Activated CD8-positive, alpha-beta memory T cell treated with anti-CD3 and anti-CD28 coated beads, Interleukin-2, amount 50 U/mL, for 1 hour (primary cell): ENCODE results near the gene IFIT2.
"Not testable (repeated sequence)": the region's sequence is repeated elsewhere in the genome, so short reads cannot be mapped to it uniquely, and the experiment has no call there.

Source experiments
- DNase-seq: peaks from one replicate; pipeline ENCODE4 v3.0.0-alpha.2; 2020; ENCODE audit errors: extremely low read depth

Gene IFIT2

GRCh38 chr10:89279421-89279869 lies 22.4 kb upstream of the IFIT2 start:
- DNase-seq = no peak

GRCh38 chr10:89280508-89280907 lies 21.3 kb upstream of the IFIT2 start:
- no peak for DNase-seq

GRCh38 chr10:89281606-89282395 lies 20.0 kb upstream of the IFIT2 start:
- DNase-seq = no peak

- DNase-seq = no peak
Measured at GRCh38 chr10:89283025-89283935, 18.6 kb upstream of the IFIT2 start.

GRCh38 chr10:89283936-89284475 lies 17.8 kb upstream of the IFIT2 start:
- DNase-seq = no peak

GRCh38 chr10:89284711-89285110 lies 17.1 kb upstream of the IFIT2 start:
- DNase-seq = not testable (repeated sequence)

GRCh38 chr10:89285303-89285702 lies 16.5 kb upstream of the IFIT2 start:
- DNase-seq = not testable (repeated sequence)

GRCh38 chr10:89294721-89295239 lies 7.1 kb upstream of the IFIT2 start:
- no peak for DNase-seq

GRCh38 chr10:89295597-89295996 lies 6.2 kb upstream of the IFIT2 start:
- no peak for DNase-seq

GRCh38 chr10:89296220-89296648 lies 5.6 kb upstream of the IFIT2 start:
- no peak for DNase-seq

- no peak for DNase-seq
Measured at GRCh38 chr10:89297356-89297755, 4.5 kb upstream of the IFIT2 start.

GRCh38 chr10:89297791-89298190 lies 4.1 kb upstream of the IFIT2 start:
- no peak for DNase-seq

- DNase-seq = no peak
Measured at GRCh38 chr10:89299031-89299430, 2.8 kb upstream of the IFIT2 start.

- no peak for DNase-seq
Measured at GRCh38 chr10:89301232-89301631, 614 bp upstream of the IFIT2 start.

- no peak for DNase-seq
Measured at GRCh38 chr10:89302625-89303024, 779 bp downstream of the IFIT2 start.

GRCh38 chr10:89303161-89303560 lies 1.3 kb downstream of the IFIT2 start:
- DNase-seq = no peak

- no peak for DNase-seq
Measured at GRCh38 chr10:89304026-89304425, 2.2 kb downstream of the IFIT2 start.

GRCh38 chr10:89304446-89304845 lies 2.6 kb downstream of the IFIT2 start:
- no peak for DNase-seq

- no peak for DNase-seq
Measured at GRCh38 chr10:89304925-89305324, 3.1 kb downstream of the IFIT2 start.

- DNase-seq = no peak
Measured at GRCh38 chr10:89305766-89306433, 4.1 kb downstream of the IFIT2 start.

- no peak for DNase-seq
Measured at GRCh38 chr10:89306434-89307268, 4.8 kb downstream of the IFIT2 start.
